MM.1S (cell line): ENCODE results near the gene DSCAM.

ENCODE experiments used
- EZH2 ChIP-seq: fragments of 300-600 bp; sonication (generic); optimal IDR thresholded peaks from 2 replicates; pipeline ENCODE3; 2017; ENCODE audit warnings: low read depth, mild to moderate bottlenecking, antibody characterized with exemption, low read length, mixed read lengths
- EZH2phosphoT487 ChIP-seq: fragments of 300-600 bp; sonication (generic); IDR thresholded peaks from 2 replicates; pipeline ENCODE4 v1.6.1; 2018; ENCODE audit warnings: antibody characterized with exemption, low read length
- TF ChIP-seq, protein P1 (sequence below): fragments of 300-600 bp; sonication (generic); IDR thresholded peaks from 2 replicates; pipeline ENCODE4 v1.5.1; 2016; ENCODE audit warnings: antibody characterized with exemption, low read length, mixed read lengths

DNA sequence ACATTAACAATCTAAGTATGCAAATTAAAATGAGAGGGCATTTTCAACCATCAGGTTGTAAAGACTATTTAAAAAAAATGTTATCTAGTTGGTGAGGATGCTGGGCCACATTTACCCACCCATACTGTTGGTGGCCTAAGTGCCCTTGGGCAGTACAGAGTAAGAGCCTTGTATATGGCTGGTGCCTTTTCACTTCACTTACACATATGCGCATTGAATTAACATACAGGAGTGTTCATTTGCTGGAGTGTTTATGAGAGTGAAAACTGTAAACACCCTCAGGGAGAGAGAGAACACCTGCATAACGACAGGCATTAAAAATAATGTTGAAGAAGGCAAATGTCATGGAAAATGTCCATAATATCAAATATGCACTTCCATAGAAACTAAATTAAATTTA is 552.6 kb downstream of the DSCAM start:
- TF ChIP-seq, protein P1, sequence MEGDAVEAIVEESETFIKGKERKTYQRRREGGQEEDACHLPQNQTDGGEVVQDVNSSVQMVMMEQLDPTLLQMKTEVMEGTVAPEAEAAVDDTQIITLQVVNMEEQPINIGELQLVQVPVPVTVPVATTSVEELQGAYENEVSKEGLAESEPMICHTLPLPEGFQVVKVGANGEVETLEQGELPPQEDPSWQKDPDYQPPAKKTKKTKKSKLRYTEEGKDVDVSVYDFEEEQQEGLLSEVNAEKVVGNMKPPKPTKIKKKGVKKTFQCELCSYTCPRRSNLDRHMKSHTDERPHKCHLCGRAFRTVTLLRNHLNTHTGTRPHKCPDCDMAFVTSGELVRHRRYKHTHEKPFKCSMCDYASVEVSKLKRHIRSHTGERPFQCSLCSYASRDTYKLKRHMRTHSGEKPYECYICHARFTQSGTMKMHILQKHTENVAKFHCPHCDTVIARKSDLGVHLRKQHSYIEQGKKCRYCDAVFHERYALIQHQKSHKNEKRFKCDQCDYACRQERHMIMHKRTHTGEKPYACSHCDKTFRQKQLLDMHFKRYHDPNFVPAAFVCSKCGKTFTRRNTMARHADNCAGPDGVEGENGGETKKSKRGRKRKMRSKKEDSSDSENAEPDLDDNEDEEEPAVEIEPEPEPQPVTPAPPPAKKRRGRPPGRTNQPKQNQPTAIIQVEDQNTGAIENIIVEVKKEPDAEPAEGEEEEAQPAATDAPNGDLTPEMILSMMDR: no peak
- TF ChIP-seq EZH2phosphoT487 (no peak), EZH2 (no peak)
